ENCODE measurements around the gene SLC43A1.

Gene SLC43A1

DNA sequence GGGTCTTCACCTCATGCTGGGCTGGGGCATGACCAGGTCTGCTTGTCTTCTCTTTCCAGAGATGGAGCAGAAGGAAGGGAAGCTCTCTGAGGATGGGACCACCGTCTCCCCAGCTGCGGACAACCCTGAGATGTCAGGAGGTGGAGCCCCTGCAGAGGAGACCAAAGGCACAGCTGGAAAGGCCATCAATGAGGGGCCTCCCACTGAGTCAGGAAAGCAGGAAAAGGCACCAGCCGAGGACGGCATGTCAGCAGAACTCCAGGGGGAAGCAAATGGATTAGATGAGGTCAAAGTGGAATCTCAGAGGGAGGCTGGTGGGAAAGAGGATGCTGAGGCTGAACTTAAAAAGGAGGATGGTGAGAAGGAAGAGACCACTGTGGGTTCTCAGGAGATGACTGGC, 27.1 kb upstream of the SLC43A1 start:
- TF ChIP-seq, protein P1, sequence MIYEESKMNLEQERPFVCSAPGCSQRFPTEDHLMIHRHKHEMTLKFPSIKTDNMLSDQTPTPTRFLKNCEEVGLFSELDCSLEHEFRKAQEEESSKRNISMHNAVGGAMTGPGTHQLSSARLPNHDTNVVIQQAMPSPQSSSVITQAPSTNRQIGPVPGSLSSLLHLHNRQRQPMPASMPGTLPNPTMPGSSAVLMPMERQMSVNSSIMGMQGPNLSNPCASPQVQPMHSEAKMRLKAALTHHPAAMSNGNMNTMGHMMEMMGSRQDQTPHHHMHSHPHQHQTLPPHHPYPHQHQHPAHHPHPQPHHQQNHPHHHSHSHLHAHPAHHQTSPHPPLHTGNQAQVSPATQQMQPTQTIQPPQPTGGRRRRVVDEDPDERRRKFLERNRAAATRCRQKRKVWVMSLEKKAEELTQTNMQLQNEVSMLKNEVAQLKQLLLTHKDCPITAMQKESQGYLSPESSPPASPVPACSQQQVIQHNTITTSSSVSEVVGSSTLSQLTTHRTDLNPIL (CRISPR knock-in tag; IDR thresholded peaks at IDR 0.05; ENCODE audit: low read depth) = no peak
- TF ChIP-seq ZFP3 (CRISPR knock-in tag; IDR thresholded peaks at IDR 0.05) (no peak), ZFP30 (CRISPR knock-in tag; IDR thresholded peaks at IDR 0.05) (no peak), PPARA (CRISPR knock-in tag; IDR thresholded peaks at IDR 0.05; ENCODE audit: borderline replicate concordance) (no peak), ZNF70 (CRISPR knock-in tag; IDR thresholded peaks at IDR 0.05) (no peak), ISL1 (CRISPR knock-in tag; IDR thresholded peaks at IDR 0.05) (no peak), TOX (CRISPR knock-in tag; IDR thresholded peaks at IDR 0.05; ENCODE audit: borderline replicate concordance) (no peak), ARNTL (CRISPR knock-in tag; IDR thresholded peaks at IDR 0.05; ENCODE audit: borderline replicate concordance, low read depth) (no peak), CSDC2 (CRISPR knock-in tag; IDR thresholded peaks at IDR 0.05) (no peak), ESRRG (CRISPR knock-in tag; IDR thresholded peaks at IDR 0.05) (no peak)
- TF ChIP-seq, protein P2, sequence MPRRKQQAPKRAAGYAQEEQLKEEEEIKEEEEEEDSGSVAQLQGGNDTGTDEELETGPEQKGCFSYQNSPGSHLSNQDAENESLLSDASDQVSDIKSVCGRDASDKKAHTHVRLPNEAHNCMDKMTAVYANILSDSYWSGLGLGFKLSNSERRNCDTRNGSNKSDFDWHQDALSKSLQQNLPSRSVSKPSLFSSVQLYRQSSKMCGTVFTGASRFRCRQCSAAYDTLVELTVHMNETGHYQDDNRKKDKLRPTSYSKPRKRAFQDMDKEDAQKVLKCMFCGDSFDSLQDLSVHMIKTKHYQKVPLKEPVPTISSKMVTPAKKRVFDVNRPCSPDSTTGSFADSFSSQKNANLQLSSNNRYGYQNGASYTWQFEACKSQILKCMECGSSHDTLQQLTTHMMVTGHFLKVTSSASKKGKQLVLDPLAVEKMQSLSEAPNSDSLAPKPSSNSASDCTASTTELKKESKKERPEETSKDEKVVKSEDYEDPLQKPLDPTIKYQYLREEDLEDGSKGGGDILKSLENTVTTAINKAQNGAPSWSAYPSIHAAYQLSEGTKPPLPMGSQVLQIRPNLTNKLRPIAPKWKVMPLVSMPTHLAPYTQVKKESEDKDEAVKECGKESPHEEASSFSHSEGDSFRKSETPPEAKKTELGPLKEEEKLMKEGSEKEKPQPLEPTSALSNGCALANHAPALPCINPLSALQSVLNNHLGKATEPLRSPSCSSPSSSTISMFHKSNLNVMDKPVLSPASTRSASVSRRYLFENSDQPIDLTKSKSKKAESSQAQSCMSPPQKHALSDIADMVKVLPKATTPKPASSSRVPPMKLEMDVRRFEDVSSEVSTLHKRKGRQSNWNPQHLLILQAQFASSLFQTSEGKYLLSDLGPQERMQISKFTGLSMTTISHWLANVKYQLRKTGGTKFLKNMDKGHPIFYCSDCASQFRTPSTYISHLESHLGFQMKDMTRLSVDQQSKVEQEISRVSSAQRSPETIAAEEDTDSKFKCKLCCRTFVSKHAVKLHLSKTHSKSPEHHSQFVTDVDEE (CRISPR knock-in tag; IDR thresholded peaks at IDR 0.05) = no peak

DNA sequence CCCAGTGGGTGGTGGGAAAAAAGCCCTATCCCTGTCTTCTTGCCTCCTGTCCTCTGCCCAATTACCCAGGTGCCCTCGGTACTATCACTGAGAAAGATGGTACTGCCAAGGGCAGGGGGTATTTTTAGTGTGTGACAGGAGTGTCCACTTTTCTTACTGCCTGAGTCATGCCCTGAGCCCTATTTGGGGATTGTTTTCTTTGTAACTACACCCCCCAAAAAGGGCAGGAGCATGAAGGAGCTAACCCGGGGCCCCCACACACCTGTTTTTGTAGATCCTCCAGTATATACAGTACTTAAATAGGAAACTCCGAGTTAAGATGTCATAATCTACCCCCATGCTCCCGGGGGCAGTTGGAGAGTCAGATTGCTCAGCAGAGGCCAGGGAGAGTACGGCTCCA, 25.7 kb upstream of the SLC43A1 start:
- ATAC-seq = no peak
- TF ChIP-seq ZFP30 (CRISPR knock-in tag; IDR thresholded peaks at IDR 0.05) (no peak), BACH2 (CRISPR knock-in tag; IDR thresholded peaks at IDR 0.05; ENCODE audit: borderline replicate concordance) (no peak), ZNF565 (CRISPR knock-in tag; conservative IDR thresholded peaks at IDR 0.05; ENCODE audit: low read depth) (no peak), ESRRG (CRISPR knock-in tag; IDR thresholded peaks at IDR 0.05) (no peak), ZNF8 (CRISPR knock-in tag; IDR thresholded peaks at IDR 0.05) (no peak), ARNTL (CRISPR knock-in tag; IDR thresholded peaks at IDR 0.05; ENCODE audit: borderline replicate concordance, low read depth) (no peak), GLIS3 (CRISPR knock-in tag; IDR thresholded peaks at IDR 0.05) (no peak), TOX (CRISPR knock-in tag; IDR thresholded peaks at IDR 0.05; ENCODE audit: borderline replicate concordance) (no peak), ZFP3 (CRISPR knock-in tag; IDR thresholded peaks at IDR 0.05) (no peak), TCF4 (CRISPR knock-in tag; IDR thresholded peaks at IDR 0.05; ENCODE audit: borderline replicate concordance) (no peak), ZNF70 (CRISPR knock-in tag; IDR thresholded peaks at IDR 0.05) (no peak), PPARA (CRISPR knock-in tag; IDR thresholded peaks at IDR 0.05; ENCODE audit: borderline replicate concordance) (no peak)
- TF ChIP-seq, protein P3, sequence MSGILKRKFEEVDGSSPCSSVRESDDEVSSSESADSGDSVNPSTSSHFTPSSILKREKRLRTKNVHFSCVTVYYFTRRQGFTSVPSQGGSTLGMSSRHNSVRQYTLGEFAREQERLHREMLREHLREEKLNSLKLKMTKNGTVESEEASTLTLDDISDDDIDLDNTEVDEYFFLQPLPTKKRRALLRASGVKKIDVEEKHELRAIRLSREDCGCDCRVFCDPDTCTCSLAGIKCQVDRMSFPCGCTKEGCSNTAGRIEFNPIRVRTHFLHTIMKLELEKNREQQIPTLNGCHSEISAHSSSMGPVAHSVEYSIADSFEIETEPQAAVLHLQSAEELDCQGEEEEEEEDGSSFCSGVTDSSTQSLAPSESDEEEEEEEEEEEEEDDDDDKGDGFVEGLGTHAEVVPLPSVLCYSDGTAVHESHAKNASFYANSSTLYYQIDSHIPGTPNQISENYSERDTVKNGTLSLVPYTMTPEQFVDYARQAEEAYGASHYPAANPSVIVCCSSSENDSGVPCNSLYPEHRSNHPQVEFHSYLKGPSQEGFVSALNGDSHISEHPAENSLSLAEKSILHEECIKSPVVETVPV (CRISPR knock-in tag; IDR thresholded peaks at IDR 0.05) = no peak
- TF ChIP-seq, protein P2 (CRISPR knock-in tag; IDR thresholded peaks at IDR 0.05) = no peak
- TF ChIP-seq, protein P4, sequence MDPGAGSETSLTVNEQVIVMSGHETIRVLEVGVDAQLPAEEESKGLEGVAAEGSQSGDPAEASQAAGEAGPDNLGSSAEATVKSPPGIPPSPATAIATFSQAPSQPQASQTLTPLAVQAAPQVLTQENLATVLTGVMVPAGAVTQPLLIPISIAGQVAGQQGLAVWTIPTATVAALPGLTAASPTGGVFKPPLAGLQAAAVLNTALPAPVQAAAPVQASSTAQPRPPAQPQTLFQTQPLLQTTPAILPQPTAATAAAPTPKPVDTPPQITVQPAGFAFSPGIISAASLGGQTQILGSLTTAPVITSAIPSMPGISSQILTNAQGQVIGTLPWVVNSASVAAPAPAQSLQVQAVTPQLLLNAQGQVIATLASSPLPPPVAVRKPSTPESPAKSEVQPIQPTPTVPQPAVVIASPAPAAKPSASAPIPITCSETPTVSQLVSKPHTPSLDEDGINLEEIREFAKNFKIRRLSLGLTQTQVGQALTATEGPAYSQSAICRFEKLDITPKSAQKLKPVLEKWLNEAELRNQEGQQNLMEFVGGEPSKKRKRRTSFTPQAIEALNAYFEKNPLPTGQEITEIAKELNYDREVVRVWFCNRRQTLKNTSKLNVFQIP (CRISPR knock-in tag; IDR thresholded peaks at IDR 0.05; ENCODE audit: borderline replicate concordance, low read depth) = no peak

More for the DNA sequence above, 27.1 kb upstream of the SLC43A1 start:
- no peak for ATAC-seq

DNA sequence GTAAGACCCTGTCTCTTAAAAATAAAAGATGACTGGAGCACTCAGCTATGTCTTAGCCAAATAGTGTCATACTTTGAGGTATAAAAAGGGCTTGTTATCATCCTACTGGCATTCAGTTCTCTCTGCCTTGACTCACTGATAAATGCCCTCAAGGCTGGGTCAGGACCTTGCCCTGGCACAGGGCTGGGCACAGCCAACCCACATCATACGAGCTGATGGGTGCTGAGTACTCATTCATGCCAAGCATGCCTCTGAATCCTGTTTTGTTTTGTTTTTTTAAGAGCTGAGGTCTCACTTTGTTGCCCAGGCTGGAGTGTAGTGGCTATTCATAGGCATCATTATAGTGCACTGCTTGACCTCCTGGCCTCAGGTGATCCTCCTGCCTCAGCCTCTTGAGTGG, 23.8 kb upstream of the SLC43A1 start:
- TF ChIP-seq, protein P1 (CRISPR knock-in tag; IDR thresholded peaks at IDR 0.05; ENCODE audit: low read depth) = no peak
- no peak for TF ChIP-seq ISL1 (CRISPR knock-in tag; IDR thresholded peaks at IDR 0.05)
- TF ChIP-seq ZC3H10 (CRISPR knock-in tag; IDR thresholded peaks at IDR 0.05) = no peak
- no peak for TF ChIP-seq SNAI2 (CRISPR knock-in tag; IDR thresholded peaks at IDR 0.05)
- TF ChIP-seq GLIS3 (CRISPR knock-in tag; IDR thresholded peaks at IDR 0.05) = no peak
- no peak for TF ChIP-seq BACH2 (CRISPR knock-in tag; IDR thresholded peaks at IDR 0.05; ENCODE audit: borderline replicate concordance)
- TF ChIP-seq, protein P5, sequence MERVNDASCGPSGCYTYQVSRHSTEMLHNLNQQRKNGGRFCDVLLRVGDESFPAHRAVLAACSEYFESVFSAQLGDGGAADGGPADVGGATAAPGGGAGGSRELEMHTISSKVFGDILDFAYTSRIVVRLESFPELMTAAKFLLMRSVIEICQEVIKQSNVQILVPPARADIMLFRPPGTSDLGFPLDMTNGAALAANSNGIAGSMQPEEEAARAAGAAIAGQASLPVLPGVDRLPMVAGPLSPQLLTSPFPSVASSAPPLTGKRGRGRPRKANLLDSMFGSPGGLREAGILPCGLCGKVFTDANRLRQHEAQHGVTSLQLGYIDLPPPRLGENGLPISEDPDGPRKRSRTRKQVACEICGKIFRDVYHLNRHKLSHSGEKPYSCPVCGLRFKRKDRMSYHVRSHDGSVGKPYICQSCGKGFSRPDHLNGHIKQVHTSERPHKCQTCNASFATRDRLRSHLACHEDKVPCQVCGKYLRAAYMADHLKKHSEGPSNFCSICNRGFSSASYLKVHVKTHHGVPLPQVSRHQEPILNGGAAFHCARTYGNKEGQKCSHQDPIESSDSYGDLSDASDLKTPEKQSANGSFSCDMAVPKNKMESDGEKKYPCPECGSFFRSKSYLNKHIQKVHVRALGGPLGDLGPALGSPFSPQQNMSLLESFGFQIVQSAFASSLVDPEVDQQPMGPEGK (CRISPR knock-in tag; IDR thresholded peaks at IDR 0.05; ENCODE audit: borderline replicate concordance) = no peak
- no peak for TF ChIP-seq ZNF8 (CRISPR knock-in tag; IDR thresholded peaks at IDR 0.05)
- TF ChIP-seq TOX (CRISPR knock-in tag; IDR thresholded peaks at IDR 0.05; ENCODE audit: borderline replicate concordance) = no peak
- ATAC-seq = no peak
